PC-3 (cell line): ENCODE results near the gene AFF3. TPM values are rescaled to one million over a fixed set of nuclear protein-coding genes. Genes with fewer than 3 reads are reported as not detected.

Experiments
- ATAC-seq: fragments of 200-7000 bp; cut with Tn5 transposase; 2 replicates; pipeline ENCODE4 v1.9.1; 2020; ENCODE audit warnings: mild to moderate bottlenecking, moderate library complexity
- BruUV-seq: library from RNA; stranded (reverse); fragments of 400-500 nt; replicated peaks from 2 replicates; lab custom pipeline; 2021; lab: Mats Ljungman, UMichigan
- CTCF ChIA-PET: fragments of 300-600 bp; sonication (Branson Sonifier 250); formaldehyde crosslinking; loops from one replicate; lab custom pipeline; 2022; ENCODE audit warnings: antibody characterized with exemption; lab: Charles Lee
- POLR2A ChIA-PET: fragments of 300-600 bp; sonication (Branson Sonifier 250); formaldehyde crosslinking; loops from one replicate; lab custom pipeline; 2022; ENCODE audit warnings: antibody characterized with exemption; ENCODE audit not compliant: unreplicated experiment; lab: Charles Lee
- DNase-seq: peaks from one replicate; pipeline ENCODE4 v3.0.0-alpha.2; 2015
- H2AFZ ChIP-seq: fragments of 300-600 bp; sonication (generic); 2 replicates; pipeline ENCODE4 v1.6.0; 2016; ENCODE audit warnings: antibody characterized with exemption, low read length
- H3F3A ChIP-seq: fragments of 300-600 bp; sonication (generic); one replicate; pipeline ENCODE4 v1.6.0; 2017; ENCODE audit warnings: antibody characterized with exemption, low read length, control low read depth, mild to moderate bottlenecking; ENCODE audit not compliant: unreplicated experiment
- H3K27ac ChIP-seq: fragments of 300-600 bp; sonication (generic); 2 replicates; pipeline ENCODE4 v1.5.1; 2016; ENCODE audit warnings: mild to moderate bottlenecking, low read length
- H3K27me3 ChIP-seq: fragments of 300-600 bp; sonication (generic); 2 replicates; pipeline ENCODE4 v1.6.1; 2016; ENCODE audit warnings: low read length, mixed read lengths
- H3K36me3 ChIP-seq: fragments of 300-600 bp; sonication (generic); 2 replicates; pipeline ENCODE4 v1.6.1; 2016; ENCODE audit warnings: low read depth, mixed run types, low read length, mixed read lengths
- H3K4me1 ChIP-seq: fragments of 300-600 bp; sonication (generic); 2 replicates; pipeline ENCODE4 v1.5.1; 2016; ENCODE audit warnings: low read length; ENCODE audit not compliant: insufficient read depth
- H3K4me2 ChIP-seq: fragments of 300-600 bp; sonication (generic); 2 replicates; pipeline ENCODE4 v1.6.0; 2016; ENCODE audit warnings: low read length
- H3K4me3 ChIP-seq: fragments of 300-600 bp; sonication (generic); 2 replicates; pipeline ENCODE4 v1.5.1; 2016; ENCODE audit warnings: mild to moderate bottlenecking, low read length, mixed read lengths
- H3K79me2 ChIP-seq: fragments of 300-600 bp; sonication (generic); 2 replicates; pipeline ENCODE4 v1.6.1; 2017; ENCODE audit warnings: low read length, mixed read lengths
- H3K9ac ChIP-seq: fragments of 300-600 bp; sonication (generic); 2 replicates; pipeline ENCODE4 v1.6.0; 2016; ENCODE audit warnings: mild to moderate bottlenecking, low read length
- H3K9me2 ChIP-seq: fragments of 300-600 bp; sonication (generic); replicated peaks from 2 replicates; pipeline ENCODE4 v1.6.1; 2016; ENCODE audit warnings: mixed run types, low read length, mixed read lengths
- H3K9me3 ChIP-seq: fragments of 300-600 bp; sonication (generic); 2 replicates; pipeline ENCODE4 v1.6.1; 2016; ENCODE audit warnings: low read length, mixed read lengths
- H4K20me1 ChIP-seq: fragments of 300-600 bp; sonication (generic); 2 replicates; pipeline ENCODE4 v1.6.1; 2016; ENCODE audit warnings: low read length, mixed read lengths
- CTCF ChIP-seq: fragments of 300-600 bp; sonication (generic); conservative IDR thresholded peaks from 2 replicates; pipeline ENCODE4 v1.5.1; 2017; ENCODE audit warnings: antibody characterized with exemption, low read depth, mild to moderate bottlenecking, low read length
- EZH2 ChIP-seq: fragments of 300-600 bp; sonication (generic); IDR thresholded peaks from one replicate; pipeline ENCODE4 v1.6.1; 2017; ENCODE audit warnings: antibody characterized with exemption, mild to moderate bottlenecking, low read length; ENCODE audit not compliant: unreplicated experiment
- EZH2phosphoT487 ChIP-seq: fragments of 300-600 bp; sonication (generic); IDR thresholded peaks from 2 replicates; pipeline ENCODE4 v1.6.1; 2018; ENCODE audit warnings: mild to moderate bottlenecking, antibody characterized with exemption, low read length, borderline replicate concordance
- intact Hi-C: fragments of 100-400 bp; cut with micrococcal nuclease; formaldehyde crosslinking; loops from 2 replicates; pipeline ENCODE4 v1.9.0; 2023
- total RNA-seq: library from RNA; depleted of rRNA; stranded (reverse); fragments of >200 nt; gene quantifications from 2 replicates; pipeline ENCODE4 v1.2.3, GENCODE V29; 2014

AFF3 gene
- total RNA-seq, 1 experiment from 2014 or later = 0.04 TPM

- H3K9me3 ChIP-seq = no peaks in the 10 kb centered on the region
- ATAC-seq (no peak), DNase-seq (no peak)
- TF ChIP-seq CTCF (no peak), EZH2phosphoT487 (no peak), EZH2 (no peak)
- no peak overlapping the region for H3K27ac ChIP-seq
- H3K36me3 ChIP-seq = no peaks in the 10 kb centered on the region
- no peaks in the 10 kb centered on the region for H4K20me1 ChIP-seq
- H3K4me3 ChIP-seq = no peak overlapping the region
- H3K4me1 ChIP-seq = no peaks in the 10 kb centered on the region
- POLR2A ChIA-PET = no interaction called here
- intact Hi-C loops = no loop called here
- H3K9me2 ChIP-seq = no peaks in the 10 kb centered on the region
- no peak overlapping the region for H3K9ac ChIP-seq
- H3F3A ChIP-seq = no peaks in the 10 kb centered on the region
- CTCF ChIA-PET = no interaction called here
- H3K4me2 ChIP-seq = no peak overlapping the region
- no peaks in the 10 kb centered on the region for H3K79me2 ChIP-seq
- no peaks in the 10 kb centered on the region for H3K27me3 ChIP-seq
- H2AFZ ChIP-seq = no peak overlapping the region
- BruUV-seq = no TSS peak
These were observed 88.0 kb downstream of the AFF3 start for GRCh38 chr2:100054426-100054825.

GRCh38 chr2:100053087-100053885, 89.1 kb downstream of the AFF3 start:
- Histone ChIP-seq H3K9me2 (no peaks in the 10 kb centered on the region), H3K4me1 (no peaks in the 10 kb centered on the region), H3K4me2 (no peak overlapping the region), H3K27ac (no peak overlapping the region), H3K36me3 (no peaks in the 10 kb centered on the region), H3K79me2 (no peaks in the 10 kb centered on the region), H4K20me1 (no peaks in the 10 kb centered on the region), H3K9ac (no peak overlapping the region), H3K27me3 (0 out of 2 replicates have a peak, but pooled peaks cover 2% of the 10 kb centered on the region), H2AFZ (no peak overlapping the region), H3K4me3 (no peak overlapping the region), H3F3A (no peaks in the 10 kb centered on the region), H3K9me3 (no peaks in the 10 kb centered on the region)
- DNase-seq (no peak), ATAC-seq (no peak)
- ChIA-PET CTCF (no interaction called here), POLR2A (no interaction called here)
- intact Hi-C loops = no loop called here
- no TSS peak for BruUV-seq
- TF ChIP-seq CTCF = no peak
- no peak for TF ChIP-seq EZH2
- no peak for TF ChIP-seq EZH2phosphoT487

GRCh38 chr2:100052650-100053049, 89.7 kb downstream of the AFF3 start:
- intact Hi-C loops = no loop called here
- no TSS peak for BruUV-seq
- H3K27ac ChIP-seq = no peak overlapping the region
- 0 out of 2 replicates have a peak, but pooled peaks cover 8% of the 10 kb centered on the region for H3K27me3 ChIP-seq
- H3K4me2 ChIP-seq = no peak overlapping the region
- no peaks in the 10 kb centered on the region for H3K36me3 ChIP-seq
- no peaks in the 10 kb centered on the region for H3K9me2 ChIP-seq
- H3K9me3 ChIP-seq = no peaks in the 10 kb centered on the region
- H3K79me2 ChIP-seq = no peaks in the 10 kb centered on the region
- H3K4me1 ChIP-seq = no peaks in the 10 kb centered on the region
- ATAC-seq (no peak), DNase-seq (no peak)
- no peak overlapping the region for H2AFZ ChIP-seq
- H3F3A ChIP-seq = no peaks in the 10 kb centered on the region
- ChIA-PET CTCF (no interaction called here), POLR2A (no interaction called here)
- TF ChIP-seq EZH2 (no peak), CTCF (no peak), EZH2phosphoT487 (no peak)
- H3K9ac ChIP-seq = no peak overlapping the region
- no peak overlapping the region for H3K4me3 ChIP-seq
- no peaks in the 10 kb centered on the region for H4K20me1 ChIP-seq
